Suprapubic skin (tissue), 3 donors: ENCODE results near the gene ZFYVE28.

Experiments used
- CTCF ChIP-seq, 2 donors: fragments of 200-600 bp in 1 of 2; fragments of 450-650 bp in 1 of 2; sonication (generic) in 1 of 2; IDR thresholded peaks; one replicate each; pipeline ENCODE4 v1.5.1; 2016 to 2019; ENCODE audit warnings: antibody characterized with exemption in 2 of 2, mild to moderate bottlenecking in 1 of 2, moderate library complexity in 1 of 2
- EP300 ChIP-seq: sonication (generic); formaldehyde crosslinking; IDR thresholded peaks from one replicate; pipeline ENCODE4 v1.6.1; 2017; ENCODE audit warnings: antibody characterized with exemption

GRCh38 chr4:2277956-2278355, 140.5 kb downstream of the ZFYVE28 start:
- TF ChIP-seq EP300 (no peak), CTCF (IDR thresholded peaks at IDR 0.05) (no peak)
